Endothelial cell of umbilical vein (primary cell): ENCODE data around the gene ZNF565. TPM values are rescaled to one million over a fixed set of nuclear protein-coding genes. Genes with fewer than 3 reads are reported as not detected.

Source experiments
- BruUV-seq: library from RNA; stranded (reverse); fragments of 400-500 nt; replicated peaks from 2 replicates; lab custom pipeline; 2021; lab: Mats Ljungman, UMichigan
- CTCF ChIA-PET: fragments of 300-600, 350-600 bp; sonication (Branson Sonifier 250); formaldehyde crosslinking; loops from one replicate; lab custom pipeline; 2021; ENCODE audit warnings: antibody characterized with exemption, inconsistent platforms; lab: Charles Lee
- POLR2A ChIA-PET: fragments of 300-600, 350-600 bp; sonication (Branson Sonifier 250); formaldehyde crosslinking; loops from one replicate; lab custom pipeline; 2021; ENCODE audit warnings: antibody characterized with exemption, inconsistent platforms; lab: Charles Lee
- DNase-seq: peaks from one replicate; pipeline ENCODE4 v3.0.0-alpha.2; 2011; ENCODE audit warnings: low read depth, low spot score
- FAIRE-seq: peaks from 2 replicates; lab custom pipeline; 2011; peaks lifted over from hg19 to GRCh38; lab: Jason Lieb, UNC
- H2AFZ ChIP-seq: 2 replicates; pipeline ENCODE4 v1.6.0; 2012; ENCODE audit warnings: low read depth, low read length, control low read depth, inconsistent platforms
- H3K27ac ChIP-seq: 2 replicates; pipeline ENCODE4 v1.5.1; 2011; ENCODE audit warnings: low read depth, mild to moderate bottlenecking, control low read depth, low read length, moderate library complexity; ENCODE audit not compliant: insufficient read depth
- H3K27me3 ChIP-seq, 2 experiments: 2 replicates each; pipeline versions ENCODE4 v1.6.0 to v1.6.1; 2011; ENCODE audit warnings: low read length in 2 of 2, mixed read lengths in 1 of 2; ENCODE audit not compliant: control insufficient read depth in 2 of 2, insufficient read depth in 2 of 2
- H3K36me3 ChIP-seq, 2 experiments: 2 replicates in 1 of 2; 3 replicates in 1 of 2; pipeline ENCODE4 v1.5.1; 2011; ENCODE audit warnings: low read length in 2 of 2, mild to moderate bottlenecking in 1 of 2, moderate library complexity in 1 of 2; ENCODE audit not compliant: control insufficient read depth in 2 of 2, insufficient read depth in 2 of 2; ENCODE audit errors: extremely low read depth in 1 of 2
- H3K4me1 ChIP-seq: 3 replicates; pipeline ENCODE4 v1.5.1; 2011; ENCODE audit warnings: mild to moderate bottlenecking, low read length; ENCODE audit not compliant: control insufficient read depth, insufficient read depth; ENCODE audit errors: extremely low read depth
- H3K4me2 ChIP-seq: 2 replicates; pipeline ENCODE4 v1.6.1; 2011; ENCODE audit warnings: low read length, control low read depth, mixed read lengths; ENCODE audit not compliant: insufficient read depth
- H3K4me3 ChIP-seq, 3 experiments: fragments of 200-600 bp in 1 of 3; sonication (generic), shearing (Covaris generic) in 1 of 3; replicated peaks in 1 of 3; 2 replicates each; pipeline ENCODE4 v1.5.1; 2011 to 2016; ENCODE audit warnings: control low read depth in 3 of 3, low read length in 3 of 3, mild to moderate bottlenecking in 2 of 3, inconsistent platforms in 1 of 3, low read depth in 1 of 3, moderate library complexity in 1 of 3; ENCODE audit not compliant: insufficient read depth in 1 of 3
- H3K79me2 ChIP-seq: 2 replicates; pipeline ENCODE4 v1.6.0; 2012; ENCODE audit warnings: low read length, inconsistent platforms; ENCODE audit not compliant: control insufficient read depth, insufficient read depth
- H3K9ac ChIP-seq: replicated peaks from 2 replicates; pipeline ENCODE3; 2011; ENCODE audit warnings: low read length, control low read depth; ENCODE audit not compliant: insufficient read depth; ENCODE audit errors: extremely low read depth
- H3K9me1 ChIP-seq: replicated peaks from 3 replicates; pipeline ENCODE4 v1.6.0; 2011; ENCODE audit warnings: mild to moderate bottlenecking, low read length; ENCODE audit not compliant: control insufficient read depth, insufficient read depth; ENCODE audit errors: extremely low read depth
- H3K9me3 ChIP-seq: replicated peaks from 2 replicates; pipeline ENCODE4 v1.5.1; 2012; ENCODE audit warnings: low read length, inconsistent platforms; ENCODE audit not compliant: control insufficient read depth, insufficient read depth
- H4K20me1 ChIP-seq: replicated peaks from 2 replicates; pipeline ENCODE3; 2011; ENCODE audit warnings: mild to moderate bottlenecking, low read length; ENCODE audit not compliant: control insufficient read depth, insufficient read depth; ENCODE audit errors: extremely low read depth
- EZH2 ChIP-seq: IDR thresholded peaks from 2 replicates; pipeline ENCODE4 v1.6.1; 2012; ENCODE audit warnings: borderline replicate concordance, low read depth, mild to moderate bottlenecking, moderate library complexity, low read length, inconsistent platforms; ENCODE audit not compliant: severe bottlenecking
- FOS ChIP-seq: IDR thresholded peaks from 2 replicates; pipeline ENCODE4 v1.6.1; 2011; ENCODE audit warnings: mild to moderate bottlenecking, low read length, moderate library complexity, borderline replicate concordance; ENCODE audit not compliant: insufficient read depth
- GATA2 ChIP-seq: IDR thresholded peaks from 2 replicates; pipeline ENCODE4 v1.7.0; 2011; ENCODE audit warnings: low read depth, mild to moderate bottlenecking, moderate library complexity, mixed read lengths, low read length; ENCODE audit not compliant: insufficient read length, insufficient read depth
- JUN ChIP-seq: IDR thresholded peaks from 2 replicates; pipeline ENCODE4 v1.6.1; 2011; ENCODE audit warnings: borderline replicate concordance, low read depth; ENCODE audit not compliant: insufficient read length, insufficient read depth
- MYC ChIP-seq: IDR thresholded peaks from one replicate; pipeline ENCODE4 v1.6.1; 2011; ENCODE audit warnings: mild to moderate bottlenecking, low read depth, low read length
- POLR2A ChIP-seq: IDR thresholded peaks from 2 replicates; pipeline ENCODE4 v1.6.1; 2012; ENCODE audit warnings: low read depth, mild to moderate bottlenecking, control low read depth, low read length
- POLR2AphosphoS5 ChIP-seq: IDR thresholded peaks from 2 replicates; pipeline ENCODE4 v1.6.1; 2012; ENCODE audit warnings: low read depth, mild to moderate bottlenecking, control low read depth, low read length, moderate library complexity; ENCODE audit not compliant: insufficient read depth
- dilution Hi-C: fragments of 300-500 bp; cut with MboI; formaldehyde crosslinking; loops from one replicate; pipeline ENCODE4 v1.15.0; 2019; ENCODE audit warnings: low sequenced_read_pairs; ENCODE audit not compliant: extremely low pct_ligation_motif_present
- intact Hi-C: fragments of 100-400 bp; cut with micrococcal nuclease; formaldehyde crosslinking; loops from one replicate; pipeline ENCODE4 v1.10.0; 2022
- polyA plus RNA-seq, 4 experiments: library from polyadenylated mRNA; depleted of rRNA in 3 of 4; stranded (reverse) in 3 of 4; unstranded in 1 of 4; fragments of >200 nt; gene quantifications; 2 replicates each; pipeline versions ENCODE4 v1.2.1 to v1.2.3, GENCODE V29; 2011 to 2012; ENCODE audit warnings: missing spikeins in 1 of 4
- total RNA-seq: library from RNA; stranded (reverse); gene quantifications from 2 replicates; pipeline ENCODE4 v1.2.3, GENCODE V29; 2021
- TF ChIP-seq, protein P1 (sequence below), 2 donors: IDR thresholded peaks; 1 replicate in 1 of 2; 2 replicates in 1 of 2; pipeline ENCODE4 v1.5.1; 2011; ENCODE audit warnings: low read length in 2 of 2, mild to moderate bottlenecking in 2 of 2, moderate library complexity in 2 of 2, control low read depth in 1 of 2, inconsistent platforms in 1 of 2, low read depth in 1 of 2; ENCODE audit not compliant: insufficient read depth in 1 of 2; ENCODE audit errors: extremely low read depth in 1 of 2
- TF ChIP-seq, protein P2 (sequence below): IDR thresholded peaks from 2 replicates; pipeline ENCODE4 v1.6.1; 2011; ENCODE audit not compliant: insufficient read depth, insufficient read length

ZNF565 gene
- total and polyA plus RNA-seq, 2 donors (not counting 3 experiments of a cell fraction or from before 2014, with no cell fraction given), result 1.4 to 3.6 TPM

DNA sequence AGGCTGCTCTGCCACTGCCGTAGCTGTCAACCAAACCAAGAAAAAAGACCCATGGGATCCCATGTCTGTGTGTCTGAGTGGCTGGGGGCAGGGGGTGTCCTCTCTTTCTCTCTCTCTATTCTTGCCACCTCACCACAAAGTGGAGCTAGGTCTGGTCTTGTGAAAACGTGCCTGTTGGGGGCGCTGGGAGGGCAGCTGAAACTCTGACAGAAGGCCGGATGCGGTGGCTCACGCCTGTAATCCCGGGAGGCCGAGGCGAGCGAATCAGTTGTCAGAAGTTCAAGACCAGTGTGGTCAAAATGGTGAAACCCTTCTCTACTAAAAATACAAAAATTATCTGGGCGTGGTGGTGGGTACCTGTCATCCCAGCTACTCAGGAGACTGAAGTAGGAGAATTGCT, 29.6 kb upstream of the ZNF565 start:
- TF ChIP-seq POLR2AphosphoS5 (no peak), GATA2 (no peak), JUN (no peak), POLR2A (no peak), MYC (no peak), EZH2 (no peak)
- TF ChIP-seq, protein P1, sequence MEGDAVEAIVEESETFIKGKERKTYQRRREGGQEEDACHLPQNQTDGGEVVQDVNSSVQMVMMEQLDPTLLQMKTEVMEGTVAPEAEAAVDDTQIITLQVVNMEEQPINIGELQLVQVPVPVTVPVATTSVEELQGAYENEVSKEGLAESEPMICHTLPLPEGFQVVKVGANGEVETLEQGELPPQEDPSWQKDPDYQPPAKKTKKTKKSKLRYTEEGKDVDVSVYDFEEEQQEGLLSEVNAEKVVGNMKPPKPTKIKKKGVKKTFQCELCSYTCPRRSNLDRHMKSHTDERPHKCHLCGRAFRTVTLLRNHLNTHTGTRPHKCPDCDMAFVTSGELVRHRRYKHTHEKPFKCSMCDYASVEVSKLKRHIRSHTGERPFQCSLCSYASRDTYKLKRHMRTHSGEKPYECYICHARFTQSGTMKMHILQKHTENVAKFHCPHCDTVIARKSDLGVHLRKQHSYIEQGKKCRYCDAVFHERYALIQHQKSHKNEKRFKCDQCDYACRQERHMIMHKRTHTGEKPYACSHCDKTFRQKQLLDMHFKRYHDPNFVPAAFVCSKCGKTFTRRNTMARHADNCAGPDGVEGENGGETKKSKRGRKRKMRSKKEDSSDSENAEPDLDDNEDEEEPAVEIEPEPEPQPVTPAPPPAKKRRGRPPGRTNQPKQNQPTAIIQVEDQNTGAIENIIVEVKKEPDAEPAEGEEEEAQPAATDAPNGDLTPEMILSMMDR (IDR thresholded peaks at IDR 0.05; ENCODE audit: extremely low read depth in 1 of 2, insufficient read depth in 1 of 2, low read depth in 1 of 2, low read length in 2 of 2), result no peak
- no peaks in the 10 kb centered on the region for H3K9me1 ChIP-seq
- dilution Hi-C loops, result no loop called here
- CTCF ChIA-PET, result no interaction called here
- H3K79me2 ChIP-seq, result no peaks in the 10 kb centered on the region
- peaks cover 13 to 19% of the 10 kb centered on the region in 2 experiments for H3K27me3 ChIP-seq
- H3K4me1 ChIP-seq, result no peaks in the 10 kb centered on the region
- H3K4me2 ChIP-seq, result no peak overlapping the region
- no peak overlapping the region for H2AFZ ChIP-seq
- POLR2A ChIA-PET, result interaction anchor here (0.8 kb wide), 1 partner anchor 18 kb away, joined by 3 read pairs; no protein-coding TSS in a partner anchor
- H3K9me3 ChIP-seq, result no peaks in the 10 kb centered on the region
- H3K27ac ChIP-seq, result no peak overlapping the region
- no peak overlapping the region for H3K4me3 ChIP-seq
- no peak overlapping the region for H3K9ac ChIP-seq
- DNase-seq (no peak), FAIRE-seq (no peak)
- H4K20me1 ChIP-seq, result no peaks in the 10 kb centered on the region
- no peaks in the 10 kb centered on the region for H3K36me3 ChIP-seq
- intact Hi-C loops, result no loop called here
- no TSS peak for BruUV-seq

GRCh38 chr19:36236946-36237310, 22.5 kb upstream of the ZNF565 start:
- H4K20me1 ChIP-seq, result no peaks in the 10 kb centered on the region
- dilution Hi-C loops, result no loop called here
- ChIA-PET POLR2A (no interaction called here), CTCF (no interaction called here)
- H3K79me2 ChIP-seq, result no peaks in the 10 kb centered on the region
- no peaks in the 10 kb centered on the region for H3K27me3 ChIP-seq
- no peak for FAIRE-seq
- no peak overlapping the region for H2AFZ ChIP-seq
- no peaks in the 10 kb centered on the region for H3K9me1 ChIP-seq
- H3K36me3 ChIP-seq, result peaks cover 30 to 41% of the 10 kb centered on the region in 2 experiments
- intact Hi-C loops, result no loop called here
- TF ChIP-seq MYC (no peak), GATA2 (no peak), POLR2AphosphoS5 (no peak), EZH2 (no peak), FOS (no peak), JUN (no peak), POLR2A (no peak)
- TF ChIP-seq, protein P1 (IDR thresholded peaks at IDR 0.05; ENCODE audit: extremely low read depth in 1 of 2, insufficient read depth in 1 of 2, low read depth in 1 of 2, low read length in 2 of 2), result no peak
- TF ChIP-seq, protein P2, sequence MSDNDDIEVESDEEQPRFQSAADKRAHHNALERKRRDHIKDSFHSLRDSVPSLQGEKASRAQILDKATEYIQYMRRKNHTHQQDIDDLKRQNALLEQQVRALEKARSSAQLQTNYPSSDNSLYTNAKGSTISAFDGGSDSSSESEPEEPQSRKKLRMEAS, result no peak
- H3K4me1 ChIP-seq, result no peaks in the 10 kb centered on the region
- no peak overlapping the region for H3K9ac ChIP-seq
- no peak overlapping the region for H3K4me3 ChIP-seq
- no peak for DNase-seq
- H3K27ac ChIP-seq, result no peak overlapping the region
- H3K9me3 ChIP-seq, result peaks cover 10% of the 10 kb centered on the region
- H3K4me2 ChIP-seq, result no peak overlapping the region
- BruUV-seq, result no TSS peak
